Stomach (tissue), 4 donors: ENCODE data around the gene GPLD1.

Experiments used
- CTCF ChIP-seq, 7 experiments: fragments of 450-650 bp in 4 of 7; fragments of 200-600 bp in 3 of 7; sonication (generic) in 3 of 7; IDR thresholded peaks; one replicate each; pipeline ENCODE4 v1.5.1; 2016 to 2019; ENCODE audit warnings: antibody characterized with exemption in 7 of 7, control low read depth in 2 of 7, mild to moderate bottlenecking in 1 of 7
- POLR2AphosphoS5 ChIP-seq, 3 donors: sonication (generic); formaldehyde crosslinking; IDR thresholded peaks; one replicate each; pipeline ENCODE4 v1.6.1; 2016; ENCODE audit warnings: antibody characterized with exemption in 3 of 3

DNA sequence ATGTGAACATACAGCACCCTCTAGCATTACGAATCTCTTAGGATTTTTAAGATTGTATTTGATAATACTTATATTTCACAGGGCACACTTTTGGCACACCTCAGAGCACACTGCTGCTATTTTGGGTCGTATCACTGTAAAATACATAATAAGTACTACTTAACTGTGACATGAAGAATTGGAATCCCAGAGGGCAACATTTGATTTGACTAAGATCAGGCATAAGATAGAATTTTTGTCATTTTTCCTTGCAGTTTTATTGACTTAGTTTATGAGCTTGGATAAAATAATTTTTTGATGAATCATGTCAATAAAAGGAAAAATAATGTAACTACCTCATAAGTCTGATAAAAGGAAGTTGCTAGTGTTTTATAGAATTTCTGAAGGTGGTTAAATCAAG is 64.3 kb downstream of the GPLD1 start:
- TF ChIP-seq CTCF (IDR thresholded peaks at IDR 0.05) (no peak), POLR2AphosphoS5 (IDR thresholded peaks at IDR 0.05) (no peak)
